Heart left ventricle (tissue), 13 donors: ENCODE data around the gene ZNF200.

Experiments
- POLR2A ChIP-seq, 2 donors: fragments of 450-650 bp; IDR thresholded peaks; one replicate each; pipeline ENCODE4 v1.6.1; 2017; ENCODE audit warnings: antibody characterized with exemption in 2 of 2, mild to moderate bottlenecking in 2 of 2, moderate library complexity in 2 of 2
- TF ChIP-seq, protein P1 (sequence below), 12 donors: fragments of 200-600 bp; sonication (generic) in 4 of 12; IDR thresholded peaks; one replicate each; pipeline versions ENCODE4 v1.5.0 to v1.8.0; 2018 to 2022; ENCODE audit warnings: antibody characterized with exemption in 12 of 12, mild to moderate bottlenecking in 5 of 12
- donor health status: ischemic (EF 13 %, LVEDD 7.1; RV severe dilation, severe dysfunction).
- donor health status: DM: no; HTN: yes; CAD: no.
- donor health status: DM: no; HTN: no; CAD: no.
- donor health status: ischemic (EF 25% LVEDD 6.9; RV normal size, moderate dysfunction).
- donor health status: ischemic (EF 25% LVEDD 5.7; RV mildly dilated, moderate dysfunction).
- donor health status: ischemic (EF 35%, LVEDD 5.7; RV mildly dilated, moderate dysfunction).
- donor health status: nonischemic (EF 11% LVEDD 7.7; RV severe dilation, severe dysfunction).
- donor health status: DM: yes; HTN: yes; CAD: no.
- donor health status: PGD.
- donor health status: ischemic (EF 29% LVEDD 5.4; RV normal size, mild dysfunction).
- donor health status: nonischemic (EF 23%, LVEDD 6.1; RV moderate dilation, normal function).

DNA sequence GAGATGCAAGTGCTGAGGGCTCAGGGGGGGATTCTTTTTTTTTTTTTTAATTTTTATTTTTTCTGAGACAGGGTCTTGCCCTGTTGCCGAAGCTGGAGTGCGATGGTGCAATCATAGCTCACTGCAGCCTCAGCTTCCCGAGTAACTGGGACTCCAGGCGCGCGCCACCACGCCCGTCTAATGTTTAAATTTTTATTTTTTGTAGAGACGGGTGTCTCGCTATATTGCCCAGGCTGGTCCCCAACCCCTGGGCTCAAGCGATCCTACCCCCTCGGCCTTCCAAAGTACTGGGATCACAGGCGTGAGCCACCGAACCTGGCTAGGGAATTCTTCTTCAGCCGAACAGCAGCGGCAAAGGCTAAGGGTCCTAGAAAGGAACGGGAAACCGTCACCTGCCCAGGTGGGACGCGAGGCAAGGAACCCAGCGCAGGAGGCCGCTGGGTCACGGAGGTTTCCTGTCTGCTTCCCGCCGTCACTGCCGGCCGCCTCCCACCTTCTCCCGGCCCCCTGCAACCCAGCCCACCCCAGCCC is 60.3 kb downstream of the ZNF200 start:
- no peak for TF ChIP-seq POLR2A (IDR thresholded peaks at IDR 0.05)
- TF ChIP-seq, protein P1, sequence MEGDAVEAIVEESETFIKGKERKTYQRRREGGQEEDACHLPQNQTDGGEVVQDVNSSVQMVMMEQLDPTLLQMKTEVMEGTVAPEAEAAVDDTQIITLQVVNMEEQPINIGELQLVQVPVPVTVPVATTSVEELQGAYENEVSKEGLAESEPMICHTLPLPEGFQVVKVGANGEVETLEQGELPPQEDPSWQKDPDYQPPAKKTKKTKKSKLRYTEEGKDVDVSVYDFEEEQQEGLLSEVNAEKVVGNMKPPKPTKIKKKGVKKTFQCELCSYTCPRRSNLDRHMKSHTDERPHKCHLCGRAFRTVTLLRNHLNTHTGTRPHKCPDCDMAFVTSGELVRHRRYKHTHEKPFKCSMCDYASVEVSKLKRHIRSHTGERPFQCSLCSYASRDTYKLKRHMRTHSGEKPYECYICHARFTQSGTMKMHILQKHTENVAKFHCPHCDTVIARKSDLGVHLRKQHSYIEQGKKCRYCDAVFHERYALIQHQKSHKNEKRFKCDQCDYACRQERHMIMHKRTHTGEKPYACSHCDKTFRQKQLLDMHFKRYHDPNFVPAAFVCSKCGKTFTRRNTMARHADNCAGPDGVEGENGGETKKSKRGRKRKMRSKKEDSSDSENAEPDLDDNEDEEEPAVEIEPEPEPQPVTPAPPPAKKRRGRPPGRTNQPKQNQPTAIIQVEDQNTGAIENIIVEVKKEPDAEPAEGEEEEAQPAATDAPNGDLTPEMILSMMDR (IDR thresholded peaks at IDR 0.05) = no peak
